Prostate gland (tissue), 2 donors: ENCODE results near the gene DCTN2.

Experiments
- CTCF ChIP-seq, 4 experiments: fragments of 200-600 bp in 2 of 4; fragments of 450-650 bp in 2 of 4; sonication (generic) in 2 of 4; IDR thresholded peaks; 1 replicate in 3 of 4; 2 replicates in 1 of 4; pipeline ENCODE4 v1.5.1; 2016 to 2019; ENCODE audit warnings: antibody characterized with exemption in 4 of 4, mild to moderate bottlenecking in 2 of 4, moderate library complexity in 2 of 4
- POLR2A ChIP-seq: fragments of 450-650 bp; IDR thresholded peaks from one replicate; pipeline ENCODE4 v1.6.1; 2016; ENCODE audit warnings: antibody characterized with exemption, mild to moderate bottlenecking

- no peak for TF ChIP-seq CTCF (IDR thresholded peaks at IDR 0.05)
- no peak for TF ChIP-seq POLR2A
Observed at GRCh38 chr12:57558864-57559263, 11.9 kb upstream of the DCTN2 start.
